Hepatocyte (in vitro differentiated cells): ENCODE results near the gene ZNF148.

ENCODE experiments used
- EZH2 ChIP-seq: fragments of 200-600 bp; sonication (generic); IDR thresholded peaks from 2 replicates; pipeline ENCODE4 v1.6.1; 2016; ENCODE audit warnings: antibody characterized with exemption, mild to moderate bottlenecking, borderline replicate concordance
- EZH2phosphoT487 ChIP-seq: fragments of 200-600 bp; sonication (generic); IDR thresholded peaks from one replicate; pipeline ENCODE4 v1.6.1; 2018; ENCODE audit warnings: antibody characterized with exemption, mild to moderate bottlenecking, low read depth, moderate library complexity; ENCODE audit not compliant: unreplicated experiment, severe bottlenecking
- TF ChIP-seq, protein P1 (sequence below): fragments of 200-600 bp; sonication (generic); IDR thresholded peaks from 2 replicates; pipeline ENCODE4 v1.5.1; 2016; ENCODE audit warnings: antibody characterized with exemption, mild to moderate bottlenecking; ENCODE audit not compliant: poor library complexity

DNA sequence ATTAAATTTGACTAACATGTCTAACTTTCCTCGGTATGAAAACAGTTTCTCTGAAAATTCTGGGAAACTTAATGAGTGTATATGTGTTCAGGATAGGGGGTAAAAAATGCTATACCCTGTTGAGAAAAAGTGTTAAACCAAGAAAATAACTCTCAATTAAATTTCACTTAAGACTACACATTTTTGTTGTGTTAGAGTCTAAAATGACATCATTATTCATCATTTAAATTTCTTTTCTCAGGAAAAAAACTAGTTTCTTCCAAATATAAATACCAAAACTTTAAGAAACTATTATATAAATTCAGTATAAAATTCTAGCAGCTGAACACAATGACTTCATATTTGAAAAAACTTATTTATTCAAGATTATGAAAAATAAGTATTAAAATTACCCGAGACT, 52.2 kb downstream of the ZNF148 start:
- TF ChIP-seq, protein P1, sequence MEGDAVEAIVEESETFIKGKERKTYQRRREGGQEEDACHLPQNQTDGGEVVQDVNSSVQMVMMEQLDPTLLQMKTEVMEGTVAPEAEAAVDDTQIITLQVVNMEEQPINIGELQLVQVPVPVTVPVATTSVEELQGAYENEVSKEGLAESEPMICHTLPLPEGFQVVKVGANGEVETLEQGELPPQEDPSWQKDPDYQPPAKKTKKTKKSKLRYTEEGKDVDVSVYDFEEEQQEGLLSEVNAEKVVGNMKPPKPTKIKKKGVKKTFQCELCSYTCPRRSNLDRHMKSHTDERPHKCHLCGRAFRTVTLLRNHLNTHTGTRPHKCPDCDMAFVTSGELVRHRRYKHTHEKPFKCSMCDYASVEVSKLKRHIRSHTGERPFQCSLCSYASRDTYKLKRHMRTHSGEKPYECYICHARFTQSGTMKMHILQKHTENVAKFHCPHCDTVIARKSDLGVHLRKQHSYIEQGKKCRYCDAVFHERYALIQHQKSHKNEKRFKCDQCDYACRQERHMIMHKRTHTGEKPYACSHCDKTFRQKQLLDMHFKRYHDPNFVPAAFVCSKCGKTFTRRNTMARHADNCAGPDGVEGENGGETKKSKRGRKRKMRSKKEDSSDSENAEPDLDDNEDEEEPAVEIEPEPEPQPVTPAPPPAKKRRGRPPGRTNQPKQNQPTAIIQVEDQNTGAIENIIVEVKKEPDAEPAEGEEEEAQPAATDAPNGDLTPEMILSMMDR = no peak
- TF ChIP-seq EZH2 (no peak), EZH2phosphoT487 (no peak)
